ENCODE results near the gene B4GALNT3. TPM values are rescaled to one million over a fixed set of nuclear protein-coding genes. Genes with fewer than 3 reads are reported as not detected.

The B4GALNT3 gene
- total and polyA plus RNA-seq, 2 of the 13 experiments (the other 11 are each of a cell fraction or from before 2014, with no cell fraction given) = 3.2 to 4.4 TPM

DNA sequence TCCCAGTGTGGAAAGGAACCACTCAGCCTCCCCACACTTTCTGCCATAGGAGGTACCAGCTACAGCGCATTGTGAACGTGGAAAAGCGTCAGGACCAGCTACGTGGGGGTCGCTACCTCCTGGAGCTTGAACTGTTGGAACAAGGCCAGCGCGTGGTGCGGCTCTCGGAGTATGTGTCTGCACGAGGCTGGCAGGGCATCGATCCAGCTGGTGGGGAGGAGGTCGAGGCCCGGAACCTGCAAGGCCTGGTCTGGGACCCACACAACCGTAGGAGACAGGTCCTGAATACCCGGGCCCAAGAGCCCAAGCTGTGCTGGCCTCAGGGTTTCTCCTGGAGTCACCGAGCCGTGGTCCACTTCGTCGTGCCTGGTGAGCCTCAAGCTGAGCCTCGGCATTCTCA, 96.8 kb downstream of the B4GALNT3 start:
- WGBS (ENCODE audit: low lambda C conversion rate) = 85% methylated on average over 15 of the region's 20 CpGs
- Histone ChIP-seq H3K36me3 (replicated peaks in 1 of 2; ENCODE audit: control insufficient read depth in 1 of 2, insufficient read depth in 2 of 2, low read length in 2 of 2) (no peaks in the 10 kb centered on the region), H3K9ac (ENCODE audit: insufficient read depth, low read depth, low read length) (no peak overlapping the region), H3K27me3 (ENCODE audit: control insufficient read depth in 1 of 2, insufficient read depth in 2 of 2, low read length in 2 of 2) (peaks cover 1 to 6% of the 10 kb centered on the region in 2 experiments; a peak in 1 of 5 replicates), H3K4me3 (replicated peaks in 1 of 3; ENCODE audit: insufficient read depth in 1 of 3, low read depth in 2 of 3, low read length in 3 of 3) (no peak overlapping the region), H3K9me3 (ENCODE audit: low read length) (no peaks in the 10 kb centered on the region), H2AFZ (ENCODE audit: low read length) (no peak overlapping the region), H3K79me2 (ENCODE audit: insufficient read depth, low read length) (no peaks in the 10 kb centered on the region), H3K4me2 (ENCODE audit: low read depth, low read length) (no peak overlapping the region), H3K4me1 (ENCODE audit: insufficient read depth, low read length) (peaks cover 14% of the 10 kb centered on the region), H3K27ac (ENCODE audit: extremely low read length, insufficient read depth, low read length) (no peak overlapping the region), H4K20me1 (ENCODE audit: insufficient read depth, low read length) (no peaks in the 10 kb centered on the region)
- TF ChIP-seq ARID3A (IDR thresholded peaks at IDR 0.05; ENCODE audit: low read depth, low read length) (no peak), ZNF609 (CRISPR knock-in tag; IDR thresholded peaks at IDR 0.05; ENCODE audit: borderline replicate concordance) (no peak), ZNF317 (CRISPR knock-in tag; IDR thresholded peaks at IDR 0.05) (no peak), JARID2 (CRISPR knock-in tag; IDR thresholded peaks at IDR 0.05; ENCODE audit: insufficient replicate concordance) (no peak), ZNF619 (CRISPR knock-in tag; IDR thresholded peaks at IDR 0.05) (no peak), ZNF260 (CRISPR knock-in tag; IDR thresholded peaks at IDR 0.05; ENCODE audit: borderline replicate concordance, low read depth) (no peak), GPN1 (CRISPR knock-in tag; IDR thresholded peaks at IDR 0.05; ENCODE audit: borderline replicate concordance) (no peak), HHEX (CRISPR knock-in tag; IDR thresholded peaks at IDR 0.05) (no peak), ZBTB25 (CRISPR knock-in tag; IDR thresholded peaks at IDR 0.05) (no peak), POLR2AphosphoS5 (IDR thresholded peaks at IDR 0.05; ENCODE audit: low read depth, low read length) (no peak)
- intact Hi-C loops (cut with micrococcal nuclease; ENCODE audit: unreplicated experiment) (no loop called here), in situ Hi-C loops (cut with HindIII; ENCODE audit: extremely low pct_ligation_motif_present, low pct_unique_long_range_greater_than_20kb) (loop anchor here (25.0 kb wide), 2 partner anchors 531 to 1031 kb away; partner anchors contain the start of gene FBXL14)
- no peak for DNase-seq (ENCODE audit: low spot score)
- no peak for ATAC-seq
- no peak for FAIRE-seq
- ChIA-PET CTCF (ENCODE audit: low intra/inter-chr PET ratio, low total read pairs) (no interaction called here), POLR2A (no interaction called here)
- no TSS peak for BruUV-seq (replicated peaks)
